ENCODE measurements around the gene MERTK.
"Not testable (repeated sequence)": the region's sequence is repeated elsewhere in the genome, so short reads cannot be mapped to it uniquely, and the experiment has no call there.

MERTK gene

GRCh38 chr2:111924617-111925107 is 26.3 kb downstream of the MERTK start:
- Histone ChIP-seq H3K27ac (no peak overlapping the region), H3K9me3 (ENCODE audit: severe bottlenecking) (no peaks in the 10 kb centered on the region), H3K27me3 (ENCODE audit: insufficient read depth, low read depth, severe bottlenecking) (no peaks in the 10 kb centered on the region), H3K36me3 (no peaks in the 10 kb centered on the region), H3K4me3 (ENCODE audit: low read depth, low read length) (no peak overlapping the region)
- TF ChIP-seq CTCF (IDR thresholded peaks at IDR 0.05; ENCODE audit: low read depth, low read length), result no peak
- no peak for DNase-seq

GRCh38 chr2:111927723-111928122 is 29.3 kb downstream of the MERTK start:
- no peaks in the 10 kb centered on the region for H3K27me3 ChIP-seq (ENCODE audit: insufficient read depth, low read depth, severe bottlenecking)
- H3K4me3 ChIP-seq (ENCODE audit: low read depth, low read length), result no peak overlapping the region
- H3K36me3 ChIP-seq, result no peaks in the 10 kb centered on the region
- no peaks in the 10 kb centered on the region for H3K9me3 ChIP-seq (ENCODE audit: severe bottlenecking)
- H3K27ac ChIP-seq, result no peak overlapping the region
- no peak for DNase-seq
- no peak for TF ChIP-seq CTCF (IDR thresholded peaks at IDR 0.05; ENCODE audit: low read depth, low read length)

- Histone ChIP-seq H3K4me3 (ENCODE audit: low read depth, low read length) (no peak overlapping the region), H3K27ac (no peak overlapping the region), H3K9me3 (ENCODE audit: severe bottlenecking) (no peaks in the 10 kb centered on the region), H3K27me3 (ENCODE audit: insufficient read depth, low read depth, severe bottlenecking) (no peaks in the 10 kb centered on the region), H3K36me3 (no peaks in the 10 kb centered on the region)
- peak; percentile 15 for DNase-seq
- no peak for TF ChIP-seq CTCF (IDR thresholded peaks at IDR 0.05; ENCODE audit: low read depth, low read length)
These were observed 32.0 kb downstream of the MERTK start for GRCh38 chr2:111930409-111930808.

GRCh38 chr2:111930875-111931274 is 32.5 kb downstream of the MERTK start:
- Histone ChIP-seq H3K27me3 (ENCODE audit: insufficient read depth, low read depth, severe bottlenecking) (no peaks in the 10 kb centered on the region), H3K9me3 (ENCODE audit: severe bottlenecking) (no peaks in the 10 kb centered on the region), H3K36me3 (no peaks in the 10 kb centered on the region), H3K27ac (0 out of 2 replicates have a peak overlapping the region, but pooled peaks have one; percentile 20), H3K4me3 (ENCODE audit: low read depth, low read length) (no peak overlapping the region)
- TF ChIP-seq CTCF (IDR thresholded peaks at IDR 0.05; ENCODE audit: low read depth, low read length), result no peak
- DNase-seq, result no peak

- DNase-seq, result no peak
- H3K27me3 ChIP-seq (ENCODE audit: insufficient read depth, low read depth, severe bottlenecking), result no peaks in the 10 kb centered on the region
These were observed 34.5 kb downstream of the MERTK start for GRCh38 chr2:111932841-111933291.

GRCh38 chr2:111933900-111934299 is 35.5 kb downstream of the MERTK start:
- H3K4me3 ChIP-seq (ENCODE audit: low read depth, low read length); H3K27me3 ChIP-seq (ENCODE audit: insufficient read depth, low read depth, severe bottlenecking); DNase-seq: not testable (repeated sequence)

More at GRCh38 chr2:111932841-111933291, 34.5 kb downstream of the MERTK start:
- no peak overlapping the region for H3K4me3 ChIP-seq (ENCODE audit: low read depth, low read length)
- no peak overlapping the region for H3K27ac ChIP-seq
- TF ChIP-seq CTCF (IDR thresholded peaks at IDR 0.05; ENCODE audit: low read depth, low read length), result no peak
- H3K36me3 ChIP-seq, result no peaks in the 10 kb centered on the region
- no peaks in the 10 kb centered on the region for H3K9me3 ChIP-seq (ENCODE audit: severe bottlenecking)

More at GRCh38 chr2:111933900-111934299, 35.5 kb downstream of the MERTK start:
- not testable (repeated sequence) for H3K36me3 ChIP-seq; H3K27ac ChIP-seq; H3K9me3 ChIP-seq (ENCODE audit: severe bottlenecking)
